COLO668 (cell line): ENCODE data around the gene WWTR1.
A peak's percentile ranks its signal among the peaks of the same experiment; 100 is the strongest.

Experiments
- DNase-seq: peaks from one replicate; lab custom pipeline; 2025; ENCODE audit not compliant: unreplicated experiment; lab: John Stamatoyannopoulos, UW

The WWTR1 gene

GRCh38 chr3:149596134-149596770, 61.6 kb downstream of the WWTR1 start:
- DNase-seq = no peak

- no peak for DNase-seq
These were observed 64.2 kb downstream of the WWTR1 start for GRCh38 chr3:149593418-149594160.

GRCh38 chr3:149592758-149593240, 65.0 kb downstream of the WWTR1 start:
- no peak for DNase-seq

- no peak for DNase-seq
These were observed 67.0 kb downstream of the WWTR1 start for GRCh38 chr3:149590691-149591441.

- DNase-seq = no peak
These were observed 68.5 kb downstream of the WWTR1 start for GRCh38 chr3:149589332-149589731.

- DNase-seq = no peak
These were observed 68.9 kb downstream of the WWTR1 start for GRCh38 chr3:149588909-149589308.

GRCh38 chr3:149587383-149587782, 70.4 kb downstream of the WWTR1 start:
- no peak for DNase-seq

GRCh38 chr3:149586871-149587270, 71.0 kb downstream of the WWTR1 start:
- DNase-seq = no peak

- DNase-seq = no peak
These were observed 72.5 kb downstream of the WWTR1 start for GRCh38 chr3:149585401-149585726.

- DNase-seq = no peak
These were observed 73.7 kb downstream of the WWTR1 start for GRCh38 chr3:149583921-149584635.

- DNase-seq = no peak
These were observed 75.4 kb downstream of the WWTR1 start for GRCh38 chr3:149582395-149582794.

- no peak for DNase-seq
These were observed 76.0 kb downstream of the WWTR1 start for GRCh38 chr3:149581681-149582370.

- no peak for DNase-seq
These were observed 76.6 kb downstream of the WWTR1 start for GRCh38 chr3:149581248-149581647.

- no peak for DNase-seq
These were observed 77.8 kb downstream of the WWTR1 start for GRCh38 chr3:149579838-149580542.

- no peak for DNase-seq
These were observed 78.7 kb downstream of the WWTR1 start for GRCh38 chr3:149579161-149579560.

GRCh38 chr3:149577801-149578200, 80.0 kb downstream of the WWTR1 start:
- no peak for DNase-seq

- no peak for DNase-seq
These were observed 81.8 kb downstream of the WWTR1 start for GRCh38 chr3:149575961-149576564.

- DNase-seq = peak; percentile 4
These were observed 82.4 kb downstream of the WWTR1 start for GRCh38 chr3:149575213-149575960.

GRCh38 chr3:149572796-149573414, 84.9 kb downstream of the WWTR1 start:
- no peak for DNase-seq
